Neutrophil (primary cell): Measurements from ENCODE around the gene TLE3.

Source experiments
- H3K27ac ChIP-seq: fragments of 200-600 bp; sonication (generic); 2 replicates; pipeline ENCODE4 v1.5.1; 2016; ENCODE audit warnings: mild to moderate bottlenecking, moderate library complexity
- H3K27me3 ChIP-seq: fragments of 200-600 bp; sonication (generic); 2 replicates; pipeline ENCODE4 v1.6.0; 2016; ENCODE audit warnings: mild to moderate bottlenecking
- H3K36me3 ChIP-seq: fragments of 200-600 bp; sonication (generic); 2 replicates; pipeline ENCODE4 v1.5.1; 2017
- H3K4me1 ChIP-seq, 2 experiments: fragments of 200-600 bp in 1 of 2; sonication (generic) in 1 of 2; 1 replicate in 1 of 2; 2 replicates in 1 of 2; pipeline versions ENCODE4 v1.5.1 to v1.6.1; 2013 to 2016; ENCODE audit warnings: low read depth in 1 of 2, low read length in 1 of 2, mild to moderate bottlenecking in 1 of 2, moderate library complexity in 1 of 2; ENCODE audit not compliant: control insufficient read depth in 1 of 2, insufficient read depth in 1 of 2
- H3K4me3 ChIP-seq, 2 experiments: fragments of 200-600 bp in 1 of 2; sonication (generic) in 1 of 2; 1 replicate in 1 of 2; 2 replicates in 1 of 2; pipeline ENCODE4 v1.5.1; 2013 to 2016; ENCODE audit warnings: low read depth in 1 of 2, low read length in 1 of 2, mild to moderate bottlenecking in 1 of 2, moderate library complexity in 1 of 2
- H3K9me3 ChIP-seq: fragments of 200-600 bp; sonication (generic); 2 replicates; pipeline ENCODE4 v1.5.1; 2016
- TF ChIP-seq, protein P1 (sequence below): fragments of 200-600 bp; sonication (generic); IDR thresholded peaks from 2 replicates; pipeline ENCODE4 v1.5.1; 2016; ENCODE audit warnings: antibody characterized with exemption

The TLE3 gene

DNA sequence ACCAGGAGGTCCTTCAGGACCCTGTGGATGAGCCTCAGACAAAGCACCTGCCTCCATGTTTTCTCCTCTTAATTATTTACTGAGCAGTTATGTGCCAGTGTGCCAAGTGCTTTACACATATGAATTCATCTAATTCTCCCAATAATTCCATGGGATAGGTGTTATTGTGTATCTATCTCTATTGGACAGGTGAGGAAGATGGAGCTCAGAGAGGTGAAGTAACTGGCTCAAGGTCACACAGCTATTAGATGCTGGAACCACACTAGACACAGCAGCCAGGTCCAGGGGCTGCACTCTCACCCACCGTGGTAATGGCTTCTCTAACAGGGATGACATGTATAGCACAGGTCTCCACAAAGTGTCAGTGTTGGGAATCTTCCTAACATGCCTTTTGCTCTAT, 70.2 kb downstream of the TLE3 start:
- peaks cover 13 to 14% of the 10 kb centered on the region in 2 experiments for H3K4me1 ChIP-seq
- TF ChIP-seq, protein P1, sequence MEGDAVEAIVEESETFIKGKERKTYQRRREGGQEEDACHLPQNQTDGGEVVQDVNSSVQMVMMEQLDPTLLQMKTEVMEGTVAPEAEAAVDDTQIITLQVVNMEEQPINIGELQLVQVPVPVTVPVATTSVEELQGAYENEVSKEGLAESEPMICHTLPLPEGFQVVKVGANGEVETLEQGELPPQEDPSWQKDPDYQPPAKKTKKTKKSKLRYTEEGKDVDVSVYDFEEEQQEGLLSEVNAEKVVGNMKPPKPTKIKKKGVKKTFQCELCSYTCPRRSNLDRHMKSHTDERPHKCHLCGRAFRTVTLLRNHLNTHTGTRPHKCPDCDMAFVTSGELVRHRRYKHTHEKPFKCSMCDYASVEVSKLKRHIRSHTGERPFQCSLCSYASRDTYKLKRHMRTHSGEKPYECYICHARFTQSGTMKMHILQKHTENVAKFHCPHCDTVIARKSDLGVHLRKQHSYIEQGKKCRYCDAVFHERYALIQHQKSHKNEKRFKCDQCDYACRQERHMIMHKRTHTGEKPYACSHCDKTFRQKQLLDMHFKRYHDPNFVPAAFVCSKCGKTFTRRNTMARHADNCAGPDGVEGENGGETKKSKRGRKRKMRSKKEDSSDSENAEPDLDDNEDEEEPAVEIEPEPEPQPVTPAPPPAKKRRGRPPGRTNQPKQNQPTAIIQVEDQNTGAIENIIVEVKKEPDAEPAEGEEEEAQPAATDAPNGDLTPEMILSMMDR, result no peak
- no peaks in the 10 kb centered on the region for H3K27me3 ChIP-seq
- H3K36me3 ChIP-seq, result peaks cover 8% of the 10 kb centered on the region
- no peak overlapping the region for H3K4me3 ChIP-seq
- no peaks in the 10 kb centered on the region for H3K9me3 ChIP-seq
- H3K27ac ChIP-seq, result no peak overlapping the region

DNA sequence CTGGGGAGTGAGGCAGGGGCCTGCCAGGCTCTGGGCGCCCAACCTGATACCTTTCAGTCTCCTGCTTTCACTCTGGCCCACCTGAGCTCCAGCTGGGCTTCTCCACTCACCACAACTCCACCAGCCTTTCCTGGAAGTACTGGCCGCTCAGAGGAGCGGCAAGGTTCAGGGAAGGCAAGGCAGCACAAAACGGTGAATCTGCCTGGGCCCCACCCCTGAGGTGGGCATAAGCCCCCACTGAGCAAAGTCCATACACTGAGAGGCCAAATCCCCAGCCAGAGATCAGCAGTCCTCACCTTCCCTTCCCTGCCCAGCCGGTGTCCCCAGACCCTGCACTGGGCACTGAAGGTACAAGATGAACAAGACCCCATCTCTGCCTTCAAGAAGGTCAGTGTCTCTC, 70.7 kb downstream of the TLE3 start:
- Histone ChIP-seq H3K27ac (no peak overlapping the region), H3K4me1 (peaks cover 13 to 15% of the 10 kb centered on the region in 2 experiments), H3K9me3 (no peaks in the 10 kb centered on the region), H3K27me3 (peaks cover 4% of the 10 kb centered on the region), H3K4me3 (no peak overlapping the region), H3K36me3 (peaks cover 8% of the 10 kb centered on the region)
- TF ChIP-seq, protein P1, result no peak

DNA sequence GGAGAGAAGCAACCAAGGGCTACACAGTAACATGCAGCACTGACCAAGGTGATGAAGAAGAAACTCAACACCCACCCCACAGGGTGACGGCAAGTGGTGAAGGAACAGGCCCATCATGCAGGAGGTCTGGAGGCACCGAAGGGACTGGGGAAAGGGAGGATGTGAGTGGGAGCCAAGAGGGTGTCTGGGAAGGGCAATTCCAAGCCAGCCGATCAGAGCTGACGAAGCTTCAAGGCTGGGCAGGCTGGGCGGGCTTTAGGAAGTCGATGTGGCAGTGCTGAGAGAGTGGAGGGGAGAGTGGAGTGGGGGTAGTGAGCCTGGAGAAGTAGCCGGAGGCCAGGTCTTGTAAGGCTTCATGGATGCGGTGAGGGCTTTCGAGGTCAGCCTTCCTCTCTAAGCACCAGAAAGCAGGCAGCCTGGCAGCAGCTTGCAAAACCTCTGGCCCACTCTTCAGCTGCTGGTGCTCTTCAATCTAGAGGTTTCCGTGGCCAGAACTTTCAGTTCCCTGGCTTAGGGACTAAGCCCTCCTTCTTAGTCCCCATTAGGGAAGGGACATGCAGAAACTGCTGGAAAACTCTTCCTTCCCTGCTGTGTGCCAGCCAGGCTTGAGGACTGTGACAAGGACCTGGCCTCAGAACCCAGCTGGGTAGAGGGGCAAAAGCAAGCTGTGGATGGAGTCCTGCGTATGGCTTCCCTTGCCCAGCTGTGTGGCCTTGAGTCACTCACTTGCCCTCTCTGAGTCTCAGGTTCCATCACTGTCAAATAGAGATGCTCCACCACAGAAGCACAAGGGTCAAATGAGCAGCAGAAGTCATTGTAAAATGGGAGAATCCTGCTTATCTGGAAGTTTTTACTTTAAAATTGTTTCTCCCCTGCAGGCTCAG, 72.1 kb downstream of the TLE3 start:
- Histone ChIP-seq H3K9me3 (no peaks in the 10 kb centered on the region), H3K4me1 (peaks cover 13 to 15% of the 10 kb centered on the region in 2 experiments), H3K27me3 (peaks cover 4% of the 10 kb centered on the region), H3K36me3 (no peaks in the 10 kb centered on the region), H3K27ac (no peak overlapping the region), H3K4me3 (no peak overlapping the region)
- TF ChIP-seq, protein P1, result no peak

DNA sequence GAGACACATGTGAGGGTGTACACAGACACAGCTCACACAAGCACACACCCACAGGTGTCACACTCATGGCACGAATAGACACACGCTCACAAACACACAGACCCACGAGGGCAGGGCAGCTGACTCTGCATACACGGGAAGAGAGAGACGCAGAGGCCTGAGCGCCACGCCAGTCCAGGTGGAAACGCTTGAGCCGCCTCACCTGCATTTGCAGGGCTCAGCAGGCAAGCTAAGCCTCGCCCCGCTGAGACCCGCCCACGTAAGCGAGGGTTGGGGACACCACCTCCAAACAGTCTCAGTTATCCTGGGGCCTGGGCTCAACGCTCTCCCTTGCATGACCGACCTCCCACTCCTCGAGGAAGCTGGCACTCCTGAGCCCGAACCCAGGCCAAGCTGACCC, 73.2 kb downstream of the TLE3 start:
- Histone ChIP-seq H3K4me1 (peaks cover 13 to 15% of the 10 kb centered on the region in 2 experiments), H3K27ac (no peak overlapping the region), H3K4me3 (no peak overlapping the region), H3K9me3 (no peaks in the 10 kb centered on the region), H3K27me3 (peaks cover 4% of the 10 kb centered on the region), H3K36me3 (no peaks in the 10 kb centered on the region)
- TF ChIP-seq, protein P1, result no peak

DNA sequence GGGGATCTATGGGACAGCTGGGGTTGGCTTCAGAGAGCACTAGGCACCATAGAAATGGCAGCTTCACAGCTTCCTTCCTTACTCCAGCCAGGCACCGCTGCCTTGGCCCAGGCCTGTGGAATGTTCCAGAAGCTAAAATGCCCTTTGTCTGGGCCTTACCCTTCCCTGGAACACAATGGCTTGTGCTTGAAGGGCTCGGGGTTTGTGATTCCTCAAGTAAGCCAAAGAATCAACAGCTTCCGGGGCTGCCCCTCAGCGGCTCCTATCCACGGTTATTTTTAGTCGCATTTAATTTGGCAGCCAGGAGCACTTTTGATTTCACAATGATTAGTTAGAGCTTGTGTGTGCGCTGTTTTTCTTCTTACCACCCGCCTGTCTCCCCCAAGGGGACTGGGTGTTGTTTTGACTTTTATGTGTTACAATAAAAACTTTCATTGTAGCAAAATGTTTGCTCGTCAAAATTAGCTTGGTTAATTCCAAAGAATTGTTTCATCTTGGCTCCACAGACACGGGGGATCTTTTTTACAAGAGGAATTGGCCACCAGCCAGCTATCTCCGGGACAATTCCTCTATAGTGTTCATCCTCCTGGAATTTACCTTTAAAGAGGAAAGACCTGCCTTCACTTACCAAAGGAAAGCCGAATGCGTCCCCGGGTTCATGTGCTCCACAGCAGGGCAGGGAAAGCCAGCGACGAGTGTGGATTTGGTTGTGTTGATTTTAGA, 73.8 kb downstream of the TLE3 start:
- Histone ChIP-seq H3K27me3 (peaks cover 4% of the 10 kb centered on the region), H3K9me3 (no peaks in the 10 kb centered on the region), H3K4me3 (no peak overlapping the region), H3K36me3 (no peaks in the 10 kb centered on the region), H3K27ac (peak overlapping the region; percentile 47), H3K4me1 (peaks cover 13 to 15% of the 10 kb centered on the region in 2 experiments)
- TF ChIP-seq, protein P1, result no peak
